HG03342 (cell line): ENCODE results near the gene SP8.
A peak's percentile ranks its signal among the peaks of the same experiment; 100 is the strongest.

Experiments used
- ATAC-seq: cut with Tn5 transposase; IDR thresholded peaks from one replicate; pipeline ENCODE4 v1.9.1; 2021; ENCODE audit warnings: mild to moderate bottlenecking, moderate library complexity; ENCODE audit not compliant: unreplicated experiment

SP8 gene

DNA sequence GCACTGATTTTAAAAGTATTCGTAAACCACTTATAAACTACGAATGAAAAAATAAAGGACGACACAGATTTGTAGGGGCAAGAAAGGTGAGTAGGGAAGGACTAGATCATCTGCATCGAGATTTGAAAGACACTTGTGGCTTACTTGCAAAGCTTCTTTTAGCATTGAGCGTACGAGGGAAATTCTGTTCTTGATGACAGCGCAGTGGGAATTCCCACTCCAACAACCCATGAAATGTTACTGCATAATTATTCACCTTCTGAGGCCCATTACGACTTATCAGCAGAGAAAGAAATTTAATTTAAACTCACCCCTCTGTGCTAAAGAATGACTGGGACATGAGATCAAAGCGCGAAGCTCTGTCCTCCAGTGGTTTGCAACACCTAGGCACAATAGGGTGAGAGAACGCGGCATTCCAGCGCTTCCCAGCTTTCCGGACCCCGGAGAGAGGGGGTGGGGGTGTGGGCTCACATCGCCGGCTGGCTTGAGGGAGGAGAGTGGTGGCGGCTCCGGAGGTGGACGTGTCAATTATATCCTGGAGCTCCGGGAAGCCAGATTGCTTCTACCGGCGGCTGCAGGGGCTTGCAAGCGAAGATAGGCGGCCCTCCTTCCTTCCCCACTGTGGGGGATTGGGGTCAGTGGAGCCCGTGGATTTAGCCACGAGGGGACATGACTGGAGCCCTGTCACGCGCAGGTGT, 10.3 kb downstream of the SP8 start:
- ATAC-seq: no peak

DNA sequence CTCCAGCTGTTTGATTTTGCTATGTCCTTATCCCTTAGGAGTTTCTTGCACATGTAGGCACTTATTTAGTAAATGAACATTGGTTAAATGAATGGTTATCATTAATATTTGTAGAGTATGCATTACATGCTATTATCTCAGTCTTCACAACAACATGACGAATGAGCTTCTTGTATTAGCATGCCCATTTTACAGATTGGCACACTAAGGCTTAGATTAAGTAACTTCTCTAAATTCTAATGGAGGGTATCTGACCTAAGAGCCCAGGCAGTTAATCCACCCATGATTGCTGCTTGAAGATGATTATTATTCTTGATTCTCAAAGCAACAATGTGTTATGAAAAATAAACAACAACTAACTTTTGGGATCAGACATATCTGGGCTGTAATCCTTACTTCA, 32.7 kb downstream of the SP8 start:
- ATAC-seq: no peak

DNA sequence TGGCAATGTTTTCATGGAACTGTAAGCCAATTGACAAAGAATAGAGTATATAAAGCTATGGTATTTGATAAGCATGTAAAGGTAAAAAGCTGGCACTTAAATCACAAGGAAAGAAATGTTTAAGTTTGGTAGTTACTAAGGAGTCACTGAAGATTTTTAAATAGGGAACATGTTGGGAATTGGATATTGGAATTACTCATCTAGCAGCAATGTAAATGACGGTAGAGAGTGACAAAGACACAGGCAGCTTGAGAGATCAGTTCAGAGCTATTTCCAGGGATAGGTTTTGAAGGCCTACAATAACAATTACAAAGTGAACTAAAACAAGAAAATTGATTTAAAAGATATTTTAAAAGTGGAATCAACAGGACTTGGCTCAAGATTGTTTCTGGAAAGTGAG, 36.8 kb downstream of the SP8 start:
- ATAC-seq: no peak

DNA sequence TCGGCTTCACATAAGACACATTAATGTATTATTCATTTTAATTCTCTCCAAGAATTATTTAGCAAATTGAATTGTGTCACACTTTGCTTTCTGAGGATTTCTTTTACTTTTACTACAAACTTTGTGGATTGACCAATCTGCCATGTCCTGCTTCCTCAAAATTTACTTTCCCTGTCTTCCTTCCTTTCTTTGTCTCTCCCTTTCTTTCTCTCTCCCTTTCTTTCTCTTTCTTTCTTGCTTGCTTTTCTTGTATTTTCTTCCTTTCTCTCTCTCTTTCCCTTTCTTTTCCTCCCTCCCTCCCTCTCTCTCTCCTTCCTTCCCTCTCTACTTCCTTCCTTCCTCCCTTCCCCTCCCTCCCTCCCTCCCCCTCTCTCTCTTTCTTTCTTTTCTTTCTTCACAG, 37.8 kb downstream of the SP8 start:
- no peak for ATAC-seq

DNA sequence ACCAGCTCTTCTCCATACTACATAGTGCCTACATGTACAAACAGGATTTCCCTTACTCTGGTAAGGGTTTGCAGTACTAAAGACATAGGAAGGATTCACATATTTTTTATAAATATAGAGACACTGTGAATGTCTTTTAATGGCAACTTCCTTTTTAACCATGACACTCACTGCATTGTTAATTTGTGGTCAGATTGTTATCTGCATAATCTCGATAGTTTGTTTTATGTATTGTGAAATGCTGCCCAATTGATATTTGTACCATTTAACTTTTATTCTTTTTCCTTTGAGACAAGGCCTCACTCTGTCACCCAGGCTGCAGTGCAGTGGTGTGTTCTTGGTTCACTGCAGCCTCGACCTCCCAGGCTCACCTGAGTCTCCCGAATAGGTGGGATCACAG, 39.7 kb downstream of the SP8 start:
- no peak for ATAC-seq

DNA sequence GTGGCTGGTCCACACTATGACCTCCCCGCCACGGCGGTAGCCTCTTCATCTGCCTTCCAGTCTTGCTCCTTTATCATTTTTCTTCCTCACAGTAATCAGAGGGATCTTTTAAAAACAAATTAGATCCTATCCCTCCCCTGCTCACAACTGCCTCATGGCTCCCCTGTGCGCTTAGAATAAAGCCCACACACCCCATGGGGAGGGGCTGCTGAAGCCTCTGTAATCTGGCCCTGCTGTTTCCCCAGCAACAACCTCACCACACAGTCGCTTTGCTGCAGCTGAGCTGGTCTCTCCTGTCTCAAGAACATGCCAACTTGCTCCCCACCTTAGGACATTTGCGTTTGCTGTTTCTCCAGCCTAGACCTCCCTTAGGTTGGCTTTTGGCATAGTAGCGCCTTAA, 41.0 kb downstream of the SP8 start:
- no peak for ATAC-seq

DNA sequence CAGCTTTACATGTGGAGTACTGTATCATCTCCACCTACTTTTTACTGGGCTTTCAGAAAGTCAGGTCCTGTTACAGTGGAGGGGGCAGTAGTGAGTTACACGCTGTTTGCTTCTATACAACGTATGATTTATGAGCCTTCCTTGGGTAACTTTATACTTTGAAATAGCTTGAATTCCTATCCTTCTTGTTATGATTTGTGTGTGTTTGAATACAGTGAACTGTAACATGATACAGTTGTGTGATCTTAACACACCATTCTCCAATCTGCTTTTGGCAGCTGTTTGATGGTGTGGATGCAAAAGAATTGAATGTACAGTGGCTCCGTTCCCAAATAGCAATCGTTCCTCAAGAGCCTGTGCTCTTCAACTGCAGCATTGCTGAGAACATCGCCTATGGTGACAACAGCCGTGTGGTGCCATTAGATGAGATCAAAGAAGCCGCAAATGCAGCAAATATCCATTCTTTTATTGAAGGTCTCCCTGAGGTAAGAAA, 41.7 kb downstream of the SP8 start:
- ATAC-seq: no peak

DNA sequence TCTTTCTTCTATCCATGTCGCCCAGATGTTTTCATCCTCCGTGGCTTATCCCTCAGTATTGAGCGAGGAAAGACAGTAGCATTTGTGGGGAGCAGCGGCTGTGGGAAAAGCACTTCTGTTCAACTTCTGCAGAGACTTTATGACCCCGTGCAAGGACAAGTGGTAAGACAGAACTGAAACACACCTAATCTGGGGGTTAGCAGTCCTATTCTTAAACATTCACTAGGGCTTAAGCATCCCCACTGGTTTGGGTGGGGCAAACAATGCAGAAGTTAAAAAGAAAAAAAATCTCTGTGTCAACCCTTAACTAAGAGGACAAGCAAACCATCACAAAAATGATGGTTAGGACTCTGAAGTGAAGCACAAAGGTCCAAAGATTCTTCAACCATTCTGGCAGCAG, 43.8 kb downstream of the SP8 start:
- ATAC-seq: no peak

DNA sequence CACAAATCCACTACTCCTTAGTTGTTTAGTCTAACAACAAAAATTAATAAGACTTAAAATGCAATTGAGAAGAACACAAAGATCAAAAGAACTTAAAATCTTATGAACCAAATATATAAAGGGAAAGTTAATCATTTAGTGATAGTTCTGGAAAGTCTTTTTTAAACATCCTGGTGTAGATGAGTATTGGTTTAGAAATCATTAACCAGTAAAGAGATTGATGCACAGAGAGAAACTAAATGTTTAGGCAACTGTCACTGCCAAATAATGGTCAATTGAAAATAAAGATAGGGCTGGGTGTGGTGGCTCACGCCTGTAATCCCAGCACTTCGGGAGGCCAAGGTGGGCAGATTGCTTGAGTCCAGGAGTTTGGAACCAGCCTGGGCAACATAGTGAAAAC, 44.9 kb downstream of the SP8 start:
- ATAC-seq: no peak

DNA sequence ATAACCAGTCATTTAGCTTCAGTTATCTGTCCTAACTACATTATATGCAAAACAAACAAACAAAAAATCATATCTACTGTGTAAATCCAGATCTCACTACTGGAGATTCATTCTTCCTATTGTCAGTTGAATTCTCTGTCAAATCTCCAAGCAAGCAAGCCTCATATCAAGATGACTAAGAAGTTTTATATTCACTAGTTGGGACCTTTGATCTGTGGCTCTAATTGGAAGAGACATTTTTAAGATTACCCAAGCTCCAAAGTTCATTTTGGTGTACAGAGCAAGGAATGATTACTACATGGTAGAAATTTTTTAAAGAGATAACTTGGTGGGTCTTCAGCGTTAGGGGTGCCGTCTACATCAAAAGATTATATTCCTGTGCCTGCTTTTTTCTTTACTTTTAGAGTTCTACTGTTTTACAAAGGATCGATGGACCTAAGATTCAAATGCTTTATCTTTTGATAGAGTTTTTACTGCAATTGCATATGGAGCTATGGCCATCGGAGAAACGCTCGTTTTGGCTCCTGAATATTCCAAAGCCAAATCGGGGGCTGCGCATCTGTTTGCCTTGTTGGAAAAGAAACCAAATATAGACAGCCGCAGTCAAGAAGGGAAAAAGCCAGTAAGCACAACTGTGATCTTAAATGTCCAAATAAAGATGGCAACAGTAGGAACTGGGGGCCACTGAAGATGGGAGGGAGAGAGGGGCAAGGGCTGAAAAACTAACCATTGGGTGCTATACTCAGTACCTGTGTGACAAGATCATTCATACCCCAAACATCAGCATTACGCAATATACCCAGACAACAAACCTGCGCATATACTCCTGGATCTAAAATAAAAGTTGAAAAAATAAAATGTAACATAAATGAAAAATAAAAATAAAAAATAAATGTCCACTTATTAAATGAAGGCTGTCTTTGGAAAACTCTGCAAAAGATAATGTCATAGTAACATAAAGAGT, 47.9 kb downstream of the SP8 start:
- peak; percentile 20 for ATAC-seq

DNA sequence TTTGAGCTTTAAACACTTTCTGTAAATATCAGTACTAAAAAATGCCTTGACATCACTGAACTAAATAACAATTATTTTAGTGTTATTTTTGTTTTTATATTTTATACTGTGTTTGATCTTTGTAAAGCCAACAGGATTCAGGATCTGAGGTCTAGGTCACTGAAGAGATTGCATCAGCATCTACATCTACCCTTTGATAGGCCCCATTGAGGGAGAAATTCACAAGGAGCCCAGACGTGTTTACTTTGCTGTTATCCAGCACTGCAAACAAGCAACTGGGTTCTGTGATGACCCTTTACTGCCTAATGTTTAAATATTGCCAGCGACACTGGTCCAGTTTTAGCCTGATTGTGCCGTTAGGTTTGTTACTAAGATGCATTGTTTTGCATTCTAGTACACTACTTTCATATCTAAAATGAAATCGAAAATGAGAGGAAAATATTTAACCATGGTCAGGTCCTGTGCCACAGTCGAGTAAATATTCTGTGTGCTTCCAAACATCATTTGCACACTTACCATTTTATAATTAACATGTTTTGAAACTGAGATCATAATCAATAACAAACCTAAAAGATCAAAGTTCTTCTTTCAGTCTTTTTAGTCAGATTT, 48.7 kb downstream of the SP8 start:
- peak; percentile 63 for ATAC-seq

DNA sequence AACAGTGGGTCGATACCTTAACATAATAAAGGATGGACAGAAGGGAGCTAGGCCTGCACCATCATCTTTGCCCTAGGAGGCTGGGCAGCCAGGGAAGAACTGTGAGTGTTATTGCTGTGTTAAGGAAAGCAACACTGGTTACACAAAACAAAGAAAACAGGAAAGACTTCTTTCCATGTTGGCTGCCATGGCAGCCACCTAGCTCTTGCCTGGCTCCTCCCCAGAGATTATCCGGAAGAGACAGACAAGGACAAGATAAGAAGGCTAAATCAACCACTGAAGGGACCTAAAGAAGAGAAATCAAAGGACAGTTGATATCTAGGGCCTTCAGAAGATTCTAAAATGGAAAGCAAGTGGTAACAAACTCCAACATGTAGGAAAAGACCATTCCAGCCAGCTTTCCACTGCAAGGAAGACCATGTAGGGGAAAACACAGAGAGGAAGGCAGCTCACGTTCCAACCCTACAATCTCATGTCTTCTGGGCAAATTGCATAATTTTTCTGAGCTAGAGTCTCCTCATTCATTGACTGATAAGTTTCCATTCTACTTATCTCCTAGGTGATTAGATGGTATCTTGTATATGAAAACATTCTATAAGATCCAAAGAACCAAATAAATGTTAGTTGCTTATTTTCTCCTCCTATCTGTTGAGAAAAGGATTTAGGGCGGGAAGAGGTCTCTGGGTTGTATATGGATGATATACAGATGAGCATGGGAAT, 51.2 kb downstream of the SP8 start:
- ATAC-seq: no peak
